B cell (primary cell): ENCODE results near the gene SLC37A1. TPM values are rescaled to one million over a fixed set of nuclear protein-coding genes. Genes with fewer than 3 reads are reported as not detected.
A peak's percentile ranks its signal among the peaks of the same experiment; 100 is the strongest.

Experiments used
- ATAC-seq: fragments of 200-7000 bp; cut with Tn5 transposase; one replicate; pipeline ENCODE4 v1.10.0; 2021; ENCODE audit warnings: low read depth, mild to moderate bottlenecking, moderate number of reproducible peaks, moderate library complexity
- CTCF ChIA-PET: fragments of 350-600 bp; sonication (Branson Sonifier 250); formaldehyde crosslinking; loops from one replicate; lab custom pipeline; 2021; ENCODE audit warnings: antibody characterized with exemption, inconsistent platforms; lab: Charles Lee
- POLR2A ChIA-PET: fragments of 350-600 bp; sonication (Branson Sonifier 250); formaldehyde crosslinking; loops from one replicate; lab custom pipeline; 2021; ENCODE audit warnings: antibody characterized with exemption; lab: Charles Lee
- DNase-seq: peaks from one replicate; pipeline ENCODE4 v3.0.0; 2013
- H2AFZ ChIP-seq: 2 replicates; pipeline ENCODE4 v1.6.1; 2012; ENCODE audit warnings: mild to moderate bottlenecking, low read depth, low read length; ENCODE audit not compliant: insufficient read depth, poor library complexity, severe bottlenecking
- H3K27ac ChIP-seq, 2 donors: 1 replicate in 1 of 2; 2 replicates in 1 of 2; pipeline ENCODE4 v1.5.1; 2012 to 2013; ENCODE audit warnings: low read length in 2 of 2, mild to moderate bottlenecking in 2 of 2, moderate library complexity in 1 of 2
- H3K27me3 ChIP-seq, 4 experiments: fragments of 200-600 bp in 1 of 4; sonication (generic) in 1 of 4; replicated peaks in 1 of 4; 1 replicate in 2 of 4; 2 replicates in 2 of 4; pipeline versions ENCODE4 v1.6.1 to v1.7.0; 2013 to 2016; ENCODE audit warnings: low read length in 3 of 4, mild to moderate bottlenecking in 2 of 4, mixed read lengths in 1 of 4, moderate library complexity in 1 of 4; ENCODE audit not compliant: insufficient read depth in 4 of 4, control insufficient read depth in 3 of 4; ENCODE audit errors: control extremely low read depth in 1 of 4
- H3K36me3 ChIP-seq, 2 experiments: replicated peaks in 1 of 2; 1 replicate in 1 of 2; 2 replicates in 1 of 2; pipeline versions ENCODE4 v1.6.1 to v1.7.1; 2013; ENCODE audit warnings: low read length in 1 of 2; ENCODE audit not compliant: insufficient read depth in 2 of 2, control insufficient read depth in 1 of 2; ENCODE audit errors: control extremely low read depth in 1 of 2, extremely low read depth in 1 of 2
- H3K4me1 ChIP-seq, 2 donors: fragments of 200-600 bp in 1 of 2; sonication (generic) in 1 of 2; 1 replicate in 1 of 2; 2 replicates in 1 of 2; pipeline versions ENCODE4 v1.5.1 to v1.6.1; 2013 to 2017; ENCODE audit warnings: low read length in 2 of 2; ENCODE audit not compliant: control insufficient read depth in 2 of 2, insufficient read depth in 2 of 2
- H3K4me2 ChIP-seq: replicated peaks from 2 replicates; pipeline ENCODE3; 2012; ENCODE audit warnings: mild to moderate bottlenecking, low read depth, low read length; ENCODE audit not compliant: poor library complexity, severe bottlenecking
- H3K4me3 ChIP-seq, 5 experiments: fragments of 200-600 bp in 1 of 5; sonication (generic) in 1 of 5; 1 replicate in 3 of 5; 2 replicates in 2 of 5; pipeline versions ENCODE4 v1.5.1 to v1.7.0; 2011 to 2016; ENCODE audit warnings: low read length in 4 of 5, mild to moderate bottlenecking in 4 of 5, low read depth in 2 of 5, control low read depth in 1 of 5, moderate library complexity in 1 of 5; ENCODE audit not compliant: insufficient read depth in 1 of 5; ENCODE audit errors: control extremely low read depth in 1 of 5, extremely low read depth in 1 of 5
- H3K79me2 ChIP-seq: fragments of 200-600 bp; sonication (generic); one replicate; pipeline ENCODE4 v1.6.0; 2016; ENCODE audit warnings: low read length; ENCODE audit not compliant: control insufficient read depth, insufficient read depth
- H3K9ac ChIP-seq: fragments of 200-600 bp; sonication (generic); 2 replicates; pipeline ENCODE4 v1.6.1; 2017; ENCODE audit warnings: mild to moderate bottlenecking, low read length, moderate library complexity
- H3K9me3 ChIP-seq, 3 donors: one replicate each; pipeline versions ENCODE4 v1.6.1 to v1.7.1; 2013; ENCODE audit warnings: low read length in 2 of 3; ENCODE audit not compliant: control insufficient read depth in 2 of 3, insufficient read depth in 1 of 3; ENCODE audit errors: control extremely low read depth in 1 of 3
- H4K20me1 ChIP-seq: 2 replicates; pipeline ENCODE4 v1.6.0; 2012; ENCODE audit warnings: mild to moderate bottlenecking, low read length; ENCODE audit not compliant: insufficient read depth, control insufficient read depth, poor library complexity, severe bottlenecking
- H3K27ac Mint-ChIP-seq: one replicate; pipeline ENCODE4 v1.8.0; 2021; ENCODE audit warnings: mixed read lengths
- H3K27me3 Mint-ChIP-seq: one replicate; pipeline ENCODE4 v1.8.0; 2021; ENCODE audit warnings: mixed read lengths
- H3K4me1 Mint-ChIP-seq: one replicate; pipeline ENCODE4 v1.8.0; 2021; ENCODE audit warnings: mixed read lengths
- H3K4me3 Mint-ChIP-seq: one replicate; pipeline ENCODE4 v1.8.0; 2021; ENCODE audit warnings: mixed read lengths
- H3K9me3 Mint-ChIP-seq: one replicate; pipeline ENCODE4 v1.8.0; 2022; ENCODE audit warnings: mixed read lengths; ENCODE audit not compliant: insufficient read depth
- CTCF ChIP-seq: fragments of 200-600 bp; IDR thresholded peaks from one replicate; pipeline ENCODE4 v1.8.0; 2022; ENCODE audit warnings: antibody characterized with exemption, mild to moderate bottlenecking
- EZH2 ChIP-seq: IDR thresholded peaks from 2 replicates; pipeline ENCODE4 v1.6.1; 2012; ENCODE audit warnings: borderline replicate concordance, low read depth, mild to moderate bottlenecking, moderate library complexity, low read length; ENCODE audit not compliant: insufficient read depth, poor library complexity, severe bottlenecking
- WGBS: methylation state at CpG from one replicate; pipeline ENCODE4 v1.1.5; 2013; ENCODE audit warnings: missing lambda C conversion rate; ENCODE audit not compliant: insufficient coverage; 5-methylcytosine and 5-hydroxymethylcytosine counted together
- intact Hi-C: fragments of 100-400 bp; cut with micrococcal nuclease; formaldehyde crosslinking; loops from one replicate; pipeline ENCODE4 v1.10.0; 2022
- polyA plus RNA-seq: library from polyadenylated mRNA; depleted of rRNA; stranded (reverse); fragments of >200 nt; gene quantifications from 2 replicates; pipeline ENCODE4 v1.2.3, GENCODE V29; 2012
- total RNA-seq, 2 donors: library from RNA; stranded (reverse); fragments of 120-200 nt in 1 of 2; gene quantifications; 1 replicate in 1 of 2; 2 replicates in 1 of 2; pipeline versions ENCODE4 v1.2.3 to v1.2.4, GENCODE V29; 2013 to 2022

The SLC37A1 gene
- total and polyA plus RNA-seq, 2 donors (not counting 1 experiment from before 2014, with no cell fraction given), result 38.1 to 60.2 TPM

- Mint-ChIP-seq H3K27me3 (peaks cover 4% of the 10 kb centered on the region), H3K4me3 (peak within 1 kb of the TSS; percentile 94), H3K4me1 (peaks cover 15% of the 10 kb centered on the region), H3K27ac (peak within 1 kb of the TSS; percentile 89), H3K9me3 (no peaks in the 10 kb centered on the region)
- CTCF ChIA-PET, result interaction anchor here (1.0 to 1.6 kb wide), 3 partner anchors 39 to 41 kb away, joined by 5 to 6 read pairs (median 6); no protein-coding TSS in a partner anchor
- Histone ChIP-seq H3K4me3 (peak within 1 kb of the TSS; percentile 59 to 78 (median 74)), H3K27me3 (peaks cover 0 to 5% (median 0%) of the 10 kb centered on the region in 4 experiments), H4K20me1 (no peaks in the 10 kb centered on the region), H3K79me2 (no peaks in the 10 kb centered on the region), H3K4me2 (peak within 1 kb of the TSS; percentile 89), H3K9me3 (no peaks in the 10 kb centered on the region), H3K4me1 (peaks cover 11 to 13% of the 10 kb centered on the region in 2 donors), H3K27ac (peak within 1 kb of the TSS; percentile 66 to 85), H3K9ac (peak within 1 kb of the TSS; percentile 85), H3K36me3 (no peaks in the 10 kb centered on the region), H2AFZ (peak within 1 kb of the TSS; percentile 86)
- POLR2A ChIA-PET, result interaction anchor here (1.1 kb wide), 1 partner anchor 40 kb away, joined by 4 read pairs; no protein-coding TSS in a partner anchor
- WGBS, result under 1% methylated on average over 58 of the region's 58 CpGs
- intact Hi-C loops, result loop anchor here (1.0 kb wide), 4 partner anchors 18 to 40 kb away; no protein-coding TSS in a partner anchor
- ATAC-seq (peak; percentile 96), DNase-seq (peak; percentile 99)
- no peak for TF ChIP-seq EZH2
- no peak for TF ChIP-seq CTCF
Measured at GRCh38 chr21:42496120-42496838, 17.4 kb upstream of the SLC37A1 start, which contains the start of gene RSPH1. TSS of gene RSPH1 (minus strand) at chr21:42496224. CDS start at chr21:42496186, 38 bp downstream.
